ENCODE measurements around the gene HMGB4.

The HMGB4 gene

DNA sequence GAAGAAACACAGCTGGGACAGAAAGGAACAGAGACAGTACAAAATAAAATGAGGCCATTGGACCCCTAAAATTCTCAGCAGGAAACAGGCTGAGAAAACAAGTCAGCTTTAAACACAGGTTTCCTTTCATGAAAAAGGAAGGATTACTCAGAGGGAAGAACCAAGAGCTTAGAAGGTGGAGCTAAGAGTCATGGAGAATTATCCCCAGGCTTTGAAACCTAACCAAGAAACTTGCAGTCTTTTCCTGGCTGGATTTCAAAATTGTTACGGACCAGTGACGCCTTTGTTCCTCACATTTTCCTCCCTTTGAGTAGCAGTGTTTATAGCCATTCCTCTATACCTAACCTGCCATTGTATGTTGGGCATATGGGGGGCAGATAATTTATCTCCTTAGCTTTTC is 8.8 kb downstream of the HMGB4 start:
- TF ChIP-seq, protein P1, sequence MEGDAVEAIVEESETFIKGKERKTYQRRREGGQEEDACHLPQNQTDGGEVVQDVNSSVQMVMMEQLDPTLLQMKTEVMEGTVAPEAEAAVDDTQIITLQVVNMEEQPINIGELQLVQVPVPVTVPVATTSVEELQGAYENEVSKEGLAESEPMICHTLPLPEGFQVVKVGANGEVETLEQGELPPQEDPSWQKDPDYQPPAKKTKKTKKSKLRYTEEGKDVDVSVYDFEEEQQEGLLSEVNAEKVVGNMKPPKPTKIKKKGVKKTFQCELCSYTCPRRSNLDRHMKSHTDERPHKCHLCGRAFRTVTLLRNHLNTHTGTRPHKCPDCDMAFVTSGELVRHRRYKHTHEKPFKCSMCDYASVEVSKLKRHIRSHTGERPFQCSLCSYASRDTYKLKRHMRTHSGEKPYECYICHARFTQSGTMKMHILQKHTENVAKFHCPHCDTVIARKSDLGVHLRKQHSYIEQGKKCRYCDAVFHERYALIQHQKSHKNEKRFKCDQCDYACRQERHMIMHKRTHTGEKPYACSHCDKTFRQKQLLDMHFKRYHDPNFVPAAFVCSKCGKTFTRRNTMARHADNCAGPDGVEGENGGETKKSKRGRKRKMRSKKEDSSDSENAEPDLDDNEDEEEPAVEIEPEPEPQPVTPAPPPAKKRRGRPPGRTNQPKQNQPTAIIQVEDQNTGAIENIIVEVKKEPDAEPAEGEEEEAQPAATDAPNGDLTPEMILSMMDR (IDR thresholded peaks at IDR 0.05; ENCODE audit: low read depth, low read length), result no peak
- no peak overlapping the region for H3K4me3 ChIP-seq (ENCODE audit: low read depth, low read length)

DNA sequence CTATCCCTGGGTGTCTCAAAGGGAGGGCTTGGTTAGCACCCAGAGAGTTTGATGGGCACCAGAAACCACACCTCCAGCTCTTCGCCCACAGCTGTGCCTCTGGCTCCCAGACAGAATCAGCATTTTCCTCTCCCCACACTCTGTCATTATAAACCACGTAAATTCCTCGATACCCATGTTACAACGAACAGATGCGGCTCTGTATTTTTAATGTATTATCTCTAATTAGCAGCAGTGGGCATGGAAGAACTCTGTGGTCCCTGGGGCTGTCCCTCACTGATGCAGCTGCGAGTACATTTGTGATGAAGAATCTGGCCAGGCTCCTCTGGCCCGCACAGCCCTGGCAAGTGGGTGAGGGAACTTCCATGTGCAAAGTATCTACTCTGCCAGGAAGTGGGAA is 10.8 kb downstream of the HMGB4 start:
- no peak overlapping the region for H3K4me3 ChIP-seq (ENCODE audit: low read depth, low read length)
- TF ChIP-seq, protein P1 (IDR thresholded peaks at IDR 0.05; ENCODE audit: low read depth, low read length), result no peak

DNA sequence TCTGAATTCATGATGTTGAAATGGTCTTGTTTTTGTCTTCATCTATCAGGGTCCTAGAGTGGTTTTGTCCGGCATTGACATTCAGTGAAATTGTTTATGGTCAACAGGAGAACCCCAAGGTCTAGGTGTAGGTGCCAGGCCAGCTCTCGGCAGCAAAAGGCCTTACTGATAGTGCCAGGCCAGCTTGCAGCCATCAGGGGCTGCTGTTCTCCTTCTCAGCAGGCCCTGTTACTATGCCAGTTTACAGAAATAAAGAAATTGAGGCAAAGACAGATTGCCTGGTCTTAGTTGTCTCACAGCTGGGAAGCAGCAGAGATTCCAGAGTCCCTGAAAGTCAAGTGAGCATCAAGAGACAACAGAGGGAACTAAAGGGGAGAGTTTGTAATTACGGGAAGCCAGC is 12.0 kb downstream of the HMGB4 start:
- H3K4me3 ChIP-seq (ENCODE audit: low read depth, low read length), result no peak overlapping the region
- TF ChIP-seq, protein P1 (IDR thresholded peaks at IDR 0.05; ENCODE audit: low read depth, low read length), result no peak

DNA sequence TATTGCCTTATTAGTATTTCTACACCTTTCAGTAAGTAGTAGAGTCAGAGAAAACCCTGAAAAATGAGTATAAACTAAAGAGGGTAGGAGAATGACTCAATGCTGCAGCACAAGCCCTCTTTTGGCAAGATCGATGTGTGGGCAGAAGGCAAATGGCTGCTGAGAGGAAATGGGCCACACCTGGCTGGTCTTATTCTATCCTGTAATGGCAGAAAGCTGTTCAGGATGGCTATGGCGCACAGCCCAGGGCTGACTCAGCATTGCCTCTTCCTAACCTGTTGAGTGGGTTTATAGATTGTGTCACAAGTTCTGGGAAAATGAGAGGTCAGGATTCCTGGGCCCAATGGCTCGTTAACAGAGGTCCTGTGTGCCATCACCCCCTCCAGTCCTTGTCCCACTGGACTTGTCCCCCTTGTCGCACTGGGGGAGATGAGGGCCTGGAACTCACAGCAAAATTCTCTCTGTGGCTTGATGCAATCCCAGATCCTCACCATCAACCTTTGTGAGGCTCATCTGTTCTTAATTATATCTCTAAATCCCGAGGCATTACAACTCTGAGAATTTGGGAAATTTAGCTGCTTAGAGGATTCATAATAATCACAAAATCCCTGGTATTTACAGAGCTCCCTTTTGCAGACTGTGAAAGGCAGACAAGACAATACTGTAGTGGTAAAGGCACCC is 13.2 kb downstream of the HMGB4 start:
- H3K4me3 ChIP-seq (ENCODE audit: low read depth, low read length), result no peak overlapping the region
- TF ChIP-seq, protein P1 (IDR thresholded peaks at IDR 0.05; ENCODE audit: low read depth, low read length), result no peak

DNA sequence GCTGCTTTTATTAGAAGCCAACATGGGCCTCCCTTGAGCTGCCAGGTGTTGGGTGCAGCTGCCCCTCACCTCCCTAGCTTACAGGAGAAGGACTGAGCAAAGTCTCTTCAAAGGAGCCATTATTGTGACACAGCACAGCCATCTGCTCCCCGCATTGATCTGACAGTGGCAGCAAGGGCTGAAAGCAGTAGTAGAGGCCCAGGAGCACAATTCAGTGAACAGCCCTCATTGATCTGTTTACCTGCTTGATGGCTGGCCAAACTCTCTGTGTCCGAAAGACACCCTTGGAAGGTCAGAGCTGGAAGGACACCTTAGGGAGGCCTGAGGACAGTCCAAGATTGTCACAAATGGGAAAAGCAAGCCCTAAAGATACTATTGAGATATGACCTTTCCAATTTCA is 14.5 kb downstream of the HMGB4 start:
- TF ChIP-seq, protein P1 (IDR thresholded peaks at IDR 0.05; ENCODE audit: low read depth, low read length), result no peak
- H3K4me3 ChIP-seq (ENCODE audit: low read depth, low read length), result no peak overlapping the region

DNA sequence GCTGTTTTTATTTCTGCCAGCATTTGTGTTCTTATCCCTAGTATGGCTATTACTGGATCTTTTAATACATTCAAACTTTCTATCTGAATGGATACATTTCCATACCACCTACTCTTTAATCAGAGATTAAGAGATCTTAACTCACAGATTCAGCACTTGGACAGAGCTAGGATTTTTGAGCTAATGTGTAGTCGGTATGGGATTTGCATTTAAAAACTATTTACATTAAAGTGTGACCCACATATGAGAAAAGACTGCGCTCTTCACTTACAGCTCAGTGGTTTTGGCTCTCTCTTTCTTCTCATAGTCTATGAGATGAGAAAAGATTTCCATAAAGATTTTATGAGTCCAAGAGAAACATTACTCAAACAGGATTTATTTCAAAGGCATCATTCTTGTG is 16.4 kb downstream of the HMGB4 start:
- H3K4me3 ChIP-seq (ENCODE audit: low read depth, low read length), result no peak overlapping the region
- TF ChIP-seq, protein P1 (IDR thresholded peaks at IDR 0.05; ENCODE audit: low read depth, low read length), result no peak

DNA sequence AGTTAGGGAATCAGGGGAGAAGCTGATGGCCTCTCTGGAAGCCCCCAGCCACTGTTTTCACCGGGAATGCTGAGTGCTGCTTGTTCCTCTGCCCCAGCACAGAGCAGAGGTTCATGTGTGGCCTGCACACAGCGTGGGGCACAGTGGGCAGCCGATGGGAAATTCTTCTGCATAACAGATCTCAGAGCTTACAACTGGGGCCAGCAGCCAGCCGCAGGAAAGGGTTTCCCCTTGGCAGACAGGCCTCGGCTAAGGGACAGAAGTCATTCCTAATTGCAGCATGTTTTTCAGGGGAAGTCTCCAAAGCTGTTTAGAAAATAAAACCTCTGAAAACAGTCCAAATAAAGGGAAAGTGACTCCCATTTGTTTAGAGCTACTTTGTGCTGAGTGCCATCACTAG is 22.6 kb downstream of the HMGB4 start:
- TF ChIP-seq, protein P1 (IDR thresholded peaks at IDR 0.05; ENCODE audit: low read depth, low read length), result no peak
- no peak overlapping the region for H3K4me3 ChIP-seq (ENCODE audit: low read depth, low read length)
